Caco-2 (cell line): Measurements from ENCODE around the gene HECTD1. TPM values are rescaled to one million over a fixed set of nuclear protein-coding genes. Genes with fewer than 3 reads are reported as not detected.

Experiments
- BruUV-seq: library from RNA; stranded (reverse); fragments of 400-500 nt; replicated peaks from 2 replicates; lab custom pipeline; 2021; lab: Mats Ljungman, UMichigan
- CTCF ChIA-PET: fragments of 300-600 bp; sonication (Branson Sonifier 250); formaldehyde crosslinking; loops from one replicate; lab custom pipeline; 2022; ENCODE audit warnings: antibody characterized with exemption; lab: Charles Lee
- POLR2A ChIA-PET: fragments of 300-600 bp; sonication (Branson Sonifier 250); formaldehyde crosslinking; loops from one replicate; lab custom pipeline; 2022; ENCODE audit warnings: antibody characterized with exemption; lab: Charles Lee
- DNase-seq, 2 experiments: peaks; one replicate each; pipeline versions ENCODE4 v3.0.0 to v3.0.0-alpha.2; 2020 to 2022
- H3K27me3 ChIP-seq: replicated peaks from 2 replicates; pipeline ENCODE4 v1.6.0; 2011; ENCODE audit warnings: low read length; ENCODE audit not compliant: control insufficient read depth, insufficient read depth
- H3K36me3 ChIP-seq: 2 replicates; pipeline ENCODE4 v1.5.1; 2011; ENCODE audit warnings: low read length; ENCODE audit not compliant: control insufficient read depth, insufficient read depth
- H3K4me1 ChIP-seq: fragments of 250-450 bp; sonication (Bioruptor Pico); 2 replicates; pipeline ENCODE4 v1.5.1; 2020; ENCODE audit warnings: mild to moderate bottlenecking
- H3K4me3 ChIP-seq: 2 replicates; pipeline ENCODE4 v1.5.1; 2011; ENCODE audit warnings: low read depth, mild to moderate bottlenecking, control low read depth, low read length
- H3K9me3 ChIP-seq: fragments of 250-450 bp; sonication (Bioruptor Pico); 2 replicates; pipeline ENCODE4 v1.5.1; 2020; ENCODE audit warnings: mild to moderate bottlenecking, moderate library complexity
- H3K27ac Mint-ChIP-seq: one replicate; pipeline ENCODE4 v1.8.0; 2022; ENCODE audit warnings: mixed read lengths; ENCODE audit not compliant: unreplicated experiment
- H3K27me3 Mint-ChIP-seq: one replicate; pipeline ENCODE4 v1.8.0; 2022; ENCODE audit warnings: mixed read lengths; ENCODE audit not compliant: insufficient read depth, unreplicated experiment
- H3K36me3 Mint-ChIP-seq: one replicate; pipeline ENCODE4 v1.8.0; 2022; ENCODE audit warnings: mild to moderate bottlenecking, mixed read lengths; ENCODE audit not compliant: insufficient read depth, unreplicated experiment
- H3K4me1 Mint-ChIP-seq: one replicate; pipeline ENCODE4 v1.8.0; 2022; ENCODE audit warnings: low read depth, mixed read lengths; ENCODE audit not compliant: unreplicated experiment
- H3K4me3 Mint-ChIP-seq: one replicate; pipeline ENCODE4 v1.8.0; 2022; ENCODE audit warnings: mild to moderate bottlenecking, moderate library complexity, mixed read lengths; ENCODE audit not compliant: unreplicated experiment
- H3K9me3 Mint-ChIP-seq: one replicate; pipeline ENCODE4 v1.8.0; 2022; ENCODE audit warnings: mixed read lengths; ENCODE audit not compliant: unreplicated experiment
- intact Hi-C: fragments of 100-400 bp; cut with micrococcal nuclease; formaldehyde crosslinking; loops from one replicate; pipeline ENCODE4 v1.10.0; 2022; ENCODE audit not compliant: unreplicated experiment
- total RNA-seq: library from RNA; stranded (reverse); gene quantifications from 2 replicates; pipeline ENCODE4 v1.2.3, GENCODE V29; 2022
- TF ChIP-seq, protein P1 (sequence below), 2 experiments: fragments of 200-600 bp in 1 of 2; IDR thresholded peaks; 1 replicate in 1 of 2; 2 replicates in 1 of 2; pipeline versions ENCODE4 v1.5.1 to v1.8.0; 2011 to 2022; ENCODE audit warnings: antibody characterized with exemption in 1 of 2, control low read depth in 1 of 2, inconsistent platforms in 1 of 2, low read depth in 1 of 2, low read length in 1 of 2, mild to moderate bottlenecking in 1 of 2, moderate library complexity in 1 of 2; ENCODE audit not compliant: insufficient read depth in 1 of 2, severe bottlenecking in 1 of 2, unreplicated experiment in 1 of 2

Gene HECTD1
- total RNA-seq, 1 experiment from 2014 or later = 146 TPM

DNA sequence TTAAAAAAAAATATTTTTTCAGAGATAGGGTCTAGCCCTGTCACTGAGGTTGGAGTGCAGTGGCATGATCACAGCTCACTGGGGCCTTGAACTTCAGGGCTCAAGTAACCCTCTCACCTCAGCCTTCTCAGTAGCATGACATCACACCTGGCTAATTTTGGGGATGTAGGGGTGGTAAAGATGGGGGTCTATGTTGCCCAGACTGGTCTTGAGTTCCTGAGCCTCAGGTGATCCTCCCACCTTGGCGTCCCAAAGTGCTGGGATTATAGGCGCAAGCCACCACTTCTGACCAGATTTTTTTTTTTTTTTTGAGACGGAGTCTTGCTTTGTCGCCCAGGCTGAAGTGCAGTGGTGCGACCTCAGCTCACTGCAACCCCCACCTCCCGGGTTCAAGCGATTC, 80.9 kb downstream of the HECTD1 start:
- Histone ChIP-seq H3K4me1 (no peaks in the 10 kb centered on the region), H3K36me3 (peaks cover 3% of the 10 kb centered on the region), H3K27me3 (no peaks in the 10 kb centered on the region), H3K9me3 (no peaks in the 10 kb centered on the region), H3K4me3 (no peak overlapping the region)
- no TSS peak for BruUV-seq
- CTCF ChIA-PET = no interaction called here
- no peak overlapping the region for H3K27ac Mint-ChIP-seq
- H3K4me3 Mint-ChIP-seq = no peak overlapping the region
- intact Hi-C loops = loop anchor here (5.0 kb wide), 1 partner anchor 231 kb away; no protein-coding TSS in a partner anchor
- no peak for DNase-seq
- TF ChIP-seq, protein P1, sequence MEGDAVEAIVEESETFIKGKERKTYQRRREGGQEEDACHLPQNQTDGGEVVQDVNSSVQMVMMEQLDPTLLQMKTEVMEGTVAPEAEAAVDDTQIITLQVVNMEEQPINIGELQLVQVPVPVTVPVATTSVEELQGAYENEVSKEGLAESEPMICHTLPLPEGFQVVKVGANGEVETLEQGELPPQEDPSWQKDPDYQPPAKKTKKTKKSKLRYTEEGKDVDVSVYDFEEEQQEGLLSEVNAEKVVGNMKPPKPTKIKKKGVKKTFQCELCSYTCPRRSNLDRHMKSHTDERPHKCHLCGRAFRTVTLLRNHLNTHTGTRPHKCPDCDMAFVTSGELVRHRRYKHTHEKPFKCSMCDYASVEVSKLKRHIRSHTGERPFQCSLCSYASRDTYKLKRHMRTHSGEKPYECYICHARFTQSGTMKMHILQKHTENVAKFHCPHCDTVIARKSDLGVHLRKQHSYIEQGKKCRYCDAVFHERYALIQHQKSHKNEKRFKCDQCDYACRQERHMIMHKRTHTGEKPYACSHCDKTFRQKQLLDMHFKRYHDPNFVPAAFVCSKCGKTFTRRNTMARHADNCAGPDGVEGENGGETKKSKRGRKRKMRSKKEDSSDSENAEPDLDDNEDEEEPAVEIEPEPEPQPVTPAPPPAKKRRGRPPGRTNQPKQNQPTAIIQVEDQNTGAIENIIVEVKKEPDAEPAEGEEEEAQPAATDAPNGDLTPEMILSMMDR (IDR thresholded peaks at IDR 0.05; ENCODE audit: insufficient read depth in 1 of 2, low read depth in 1 of 2, low read length in 1 of 2, severe bottlenecking in 1 of 2, unreplicated experiment in 1 of 2) = no peak
- no peaks in the 10 kb centered on the region for H3K27me3 Mint-ChIP-seq
- H3K4me1 Mint-ChIP-seq = no peaks in the 10 kb centered on the region
- POLR2A ChIA-PET = no interaction called here
- H3K9me3 Mint-ChIP-seq = no peaks in the 10 kb centered on the region
- H3K36me3 Mint-ChIP-seq = peaks cover 57% of the 10 kb centered on the region

DNA sequence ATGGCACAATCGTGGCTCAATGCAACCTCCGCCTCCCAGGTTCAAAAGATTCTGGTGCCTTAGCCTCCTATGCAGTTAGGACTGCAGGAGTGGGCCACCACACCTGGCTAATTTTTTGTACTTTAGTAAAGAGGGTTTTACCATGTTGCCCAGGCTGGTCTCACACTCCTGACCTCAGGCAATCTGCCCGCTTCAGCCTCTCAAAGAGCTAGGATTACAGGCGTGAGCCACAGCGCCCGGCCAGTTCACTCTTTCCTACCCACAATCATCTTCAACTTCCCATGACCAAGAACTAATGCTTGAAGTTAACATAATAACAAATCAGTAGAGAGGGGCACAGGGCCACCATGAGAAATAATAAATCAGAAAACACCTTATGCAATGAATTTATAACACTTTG, 82.4 kb downstream of the HECTD1 start:
- Mint-ChIP-seq H3K36me3 (peaks cover 52% of the 10 kb centered on the region), H3K27ac (no peak overlapping the region), H3K4me1 (no peaks in the 10 kb centered on the region), H3K9me3 (no peaks in the 10 kb centered on the region), H3K4me3 (no peak overlapping the region), H3K27me3 (no peaks in the 10 kb centered on the region)
- Histone ChIP-seq H3K9me3 (no peaks in the 10 kb centered on the region), H3K4me1 (no peaks in the 10 kb centered on the region), H3K4me3 (no peak overlapping the region), H3K27me3 (no peaks in the 10 kb centered on the region), H3K36me3 (peaks cover 3% of the 10 kb centered on the region)
- BruUV-seq = no TSS peak
- ChIA-PET CTCF (no interaction called here), POLR2A (no interaction called here)
- TF ChIP-seq, protein P1 (IDR thresholded peaks at IDR 0.05; ENCODE audit: insufficient read depth in 1 of 2, low read depth in 1 of 2, low read length in 1 of 2, severe bottlenecking in 1 of 2, unreplicated experiment in 1 of 2) = no peak
- no peak for DNase-seq
- intact Hi-C loops = loop anchor here (5.0 kb wide), 1 partner anchor 232 kb away; no protein-coding TSS in a partner anchor

DNA sequence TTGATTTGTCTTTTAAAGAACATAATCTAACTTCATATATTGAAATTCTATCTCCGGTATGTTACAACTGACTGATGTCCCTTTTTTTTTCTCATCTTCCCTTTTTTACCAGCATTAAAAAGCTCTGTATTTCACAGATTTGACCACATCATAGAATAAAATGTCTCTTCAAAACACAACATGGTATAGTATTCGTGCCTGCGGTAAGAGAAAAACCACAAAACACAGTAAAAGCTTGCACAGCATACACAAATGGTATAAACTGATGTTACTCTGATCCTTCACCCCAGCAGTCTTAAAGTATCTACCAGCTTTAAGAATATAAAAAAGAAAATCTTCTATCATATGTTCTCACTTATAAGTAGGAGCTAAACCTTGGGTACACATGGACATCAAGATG, 83.4 kb downstream of the HECTD1 start:
- peaks cover 3% of the 10 kb centered on the region for H3K36me3 ChIP-seq

More for the DNA sequence above, 83.4 kb downstream of the HECTD1 start:
- TF ChIP-seq, protein P1 (IDR thresholded peaks at IDR 0.05; ENCODE audit: insufficient read depth in 1 of 2, low read depth in 1 of 2, low read length in 1 of 2, severe bottlenecking in 1 of 2, unreplicated experiment in 1 of 2) = no peak
- BruUV-seq = no TSS peak
- no peak for DNase-seq
- no peaks in the 10 kb centered on the region for H3K9me3 ChIP-seq
- ChIA-PET CTCF (no interaction called here), POLR2A (no interaction called here)
- H3K4me3 ChIP-seq = no peak overlapping the region
- Mint-ChIP-seq H3K27me3 (no peaks in the 10 kb centered on the region), H3K27ac (no peak overlapping the region), H3K4me3 (no peak overlapping the region), H3K4me1 (no peaks in the 10 kb centered on the region), H3K9me3 (no peaks in the 10 kb centered on the region), H3K36me3 (peaks cover 61% of the 10 kb centered on the region)
- H3K27me3 ChIP-seq = no peaks in the 10 kb centered on the region
- no peaks in the 10 kb centered on the region for H3K4me1 ChIP-seq
- intact Hi-C loops = no loop called here
